Measurements from ENCODE around the gene MEGF10. TPM values are rescaled to one million over a fixed set of nuclear protein-coding genes. Genes with fewer than 3 reads are reported as not detected.
A peak's percentile ranks its signal among the peaks of the same experiment; 100 is the strongest.

Gene MEGF10
- total and polyA plus RNA-seq, 10 of the 15 experiments (the other 5 are each of a cell fraction or from before 2014, with no cell fraction given): 0.03 to 0.21 (median 0.05) TPM; not detected in 5

- in situ Hi-C loops (cut with MboI) (no loop called here), intact Hi-C loops (cut with micrococcal nuclease; ENCODE audit: unreplicated experiment) (no loop called here)
- TF ChIP-seq MEF2A (IDR thresholded peaks at IDR 0.05; ENCODE audit: insufficient read depth, low read depth, low read length) (no peak), RBBP5 (conservative IDR thresholded peaks at IDR 0.05) (no peak), CBX5 (IDR thresholded peaks at IDR 0.05; ENCODE audit: low read depth) (no peak), FOXM1 (IDR thresholded peaks at IDR 0.05; ENCODE audit: low read depth, low read length) (no peak), JUND (IDR thresholded peaks at IDR 0.05; ENCODE audit: low read depth, low read length) (no peak)
- DNase-seq (ENCODE audit: low read depth, low spot score) (no peak), ATAC-seq (no peak), FAIRE-seq (no peak)
- H3K27me3 ChIP-seq (replicated peaks in 1 of 2; ENCODE audit: control insufficient read depth in 2 of 2, insufficient read depth in 2 of 2, low read length in 1 of 2): no peaks in the 10 kb centered on the region
- no peak overlapping the region for H2AFZ ChIP-seq (ENCODE audit: control insufficient read depth, low read depth, low read length)
- no TSS peak for BruUV-seq (replicated peaks)
- ChIA-PET SMC1A (ENCODE audit: uncharacterized antibody, unreplicated experiment) (no interaction called here), POLR2A (no interaction called here), RAD21 (ENCODE audit: unreplicated experiment) (no interaction called here), CTCF (interaction anchor here (0.6 kb wide), 1 partner anchor 1333 kb away, joined by 3 read pairs; no protein-coding TSS in a partner anchor)
- no peak overlapping the region for H3K4me2 ChIP-seq (ENCODE audit: control insufficient read depth, insufficient read depth)
- 0 out of 2 replicates have a peak, but pooled peaks cover under 1% of the 10 kb centered on the region for H3K4me1 ChIP-seq (ENCODE audit: control insufficient read depth, insufficient read depth, low read length)
- no peaks in the 10 kb centered on the region; the same call in 2 of the 3 replicates for H3K9me3 ChIP-seq (replicated peaks; ENCODE audit: control insufficient read depth, insufficient read depth, low read length)
- H3K9ac ChIP-seq (ENCODE audit: control insufficient read depth, insufficient read depth, low read length): no peak overlapping the region
- no peak overlapping the region for H3K27ac ChIP-seq (ENCODE audit: control insufficient read depth, insufficient read depth)
- no peaks in the 10 kb centered on the region for H4K20me1 ChIP-seq (ENCODE audit: control insufficient read depth, insufficient read depth)
- H3K4me3 ChIP-seq: no peak overlapping the region
- no peaks in the 10 kb centered on the region for H3K79me2 ChIP-seq (ENCODE audit: control insufficient read depth, insufficient read depth, low read length)
- H3K36me3 ChIP-seq (ENCODE audit: control insufficient read depth in 2 of 2, insufficient read depth in 2 of 2, low read length in 1 of 2): no peaks in the 10 kb centered on the region
- WGBS (ENCODE audit: insufficient coverage, insufficient replicate concordance, low lambda C conversion rate, missing lambda C conversion rate): 0% methylated on average over 2 of the region's 2 CpGs
These were observed 126.9 kb downstream of the MEGF10 start for GRCh38 chr5:127417528-127417927.

DNA sequence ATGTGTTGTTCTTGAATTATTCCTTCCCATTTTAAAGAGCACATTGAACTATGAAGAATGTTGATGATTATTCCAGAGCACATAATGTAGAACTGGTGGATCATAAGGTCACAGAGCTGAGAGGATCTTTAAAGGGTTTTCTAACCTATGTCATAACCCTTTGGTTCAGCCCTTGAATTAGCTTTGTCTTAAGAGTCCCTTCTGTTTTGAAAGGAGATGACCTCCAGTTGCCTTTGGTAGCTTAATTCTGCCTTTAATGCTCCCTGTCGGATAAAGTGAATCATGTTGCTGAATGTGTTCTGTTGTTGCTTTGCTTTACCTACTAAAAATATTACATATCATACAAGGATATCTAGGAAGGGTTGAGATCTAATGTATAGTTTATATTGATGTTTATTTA is 127.8 kb downstream of the MEGF10 start:
- Histone ChIP-seq H3K27ac (ENCODE audit: control insufficient read depth, insufficient read depth) (no peak overlapping the region), H2AFZ (ENCODE audit: control insufficient read depth, low read depth, low read length) (no peak overlapping the region), H3K79me2 (ENCODE audit: control insufficient read depth, insufficient read depth, low read length) (no peaks in the 10 kb centered on the region), H3K4me1 (ENCODE audit: control insufficient read depth, insufficient read depth, low read length) (0 out of 2 replicates have a peak, but pooled peaks cover 4% of the 10 kb centered on the region), H3K4me2 (ENCODE audit: control insufficient read depth, insufficient read depth) (no peak overlapping the region), H3K4me3 (no peak overlapping the region), H3K36me3 (ENCODE audit: control insufficient read depth in 2 of 2, insufficient read depth in 2 of 2, low read length in 1 of 2) (no peaks in the 10 kb centered on the region), H3K27me3 (replicated peaks in 1 of 2; ENCODE audit: control insufficient read depth in 2 of 2, insufficient read depth in 2 of 2, low read length in 1 of 2) (no peaks in the 10 kb centered on the region), H3K9ac (ENCODE audit: control insufficient read depth, insufficient read depth, low read length) (no peak overlapping the region), H3K9me3 (replicated peaks; ENCODE audit: control insufficient read depth, insufficient read depth, low read length) (no peaks in the 10 kb centered on the region; the same call in 2 of the 3 replicates), H4K20me1 (ENCODE audit: control insufficient read depth, insufficient read depth) (no peaks in the 10 kb centered on the region)
- FAIRE-seq (peak; percentile 27), ATAC-seq (no peak), DNase-seq (ENCODE audit: low read depth, low spot score) (no peak)
- BruUV-seq (replicated peaks): no TSS peak
- intact Hi-C loops (cut with micrococcal nuclease; ENCODE audit: unreplicated experiment): no loop called here
- POLR2A ChIA-PET: no interaction called here
- WGBS (ENCODE audit: insufficient coverage, insufficient replicate concordance, low lambda C conversion rate, missing lambda C conversion rate): 96% methylated on average over 1 of the region's 1 CpG
- CTCF ChIA-PET: interaction anchor here (0.6 to 0.8 kb wide), 3 partner anchors 8 to 74 kb away, joined by 3 read pairs; no protein-coding TSS in a partner anchor
- SMC1A ChIA-PET (ENCODE audit: uncharacterized antibody, unreplicated experiment): interaction anchor here (1.0 to 1.3 kb wide), 3 partner anchors 9 to 20 kb away, joined by 3 read pairs; no protein-coding TSS in a partner anchor
- RAD21 ChIA-PET (ENCODE audit: unreplicated experiment): interaction anchor here (0.5 kb wide), 1 partner anchor 556 kb away, joined by 5 read pairs; no protein-coding TSS in a partner anchor
- in situ Hi-C loops (cut with MboI): no loop called here
- TF ChIP-seq NKRF (conservative IDR thresholded peaks at IDR 0.05) (no peak), MXI1 (IDR thresholded peaks at IDR 0.05; ENCODE audit: low read depth, low read length) (no peak), IRF4 (IDR thresholded peaks at IDR 0.05; ENCODE audit: low read depth, low read length) (no peak), BACH1 (IDR thresholded peaks at IDR 0.05; ENCODE audit: borderline replicate concordance) (no peak), SUZ12 (IDR thresholded peaks at IDR 0.05; ENCODE audit: unreplicated experiment) (no peak), ZBED1 (IDR thresholded peaks at IDR 0.05; ENCODE audit: borderline replicate concordance) (no peak), CHD4 (IDR thresholded peaks at IDR 0.05) (no peak), KAT2A (conservative IDR thresholded peaks at IDR 0.05; ENCODE audit: control insufficient read depth, low read depth, low read length) (no peak), CREM (IDR thresholded peaks at IDR 0.05; ENCODE audit: low read depth) (no peak), ZNF274 (IDR thresholded peaks at IDR 0.05; ENCODE audit: insufficient read depth, insufficient read length) (no peak)
- TF ChIP-seq, protein P1, sequence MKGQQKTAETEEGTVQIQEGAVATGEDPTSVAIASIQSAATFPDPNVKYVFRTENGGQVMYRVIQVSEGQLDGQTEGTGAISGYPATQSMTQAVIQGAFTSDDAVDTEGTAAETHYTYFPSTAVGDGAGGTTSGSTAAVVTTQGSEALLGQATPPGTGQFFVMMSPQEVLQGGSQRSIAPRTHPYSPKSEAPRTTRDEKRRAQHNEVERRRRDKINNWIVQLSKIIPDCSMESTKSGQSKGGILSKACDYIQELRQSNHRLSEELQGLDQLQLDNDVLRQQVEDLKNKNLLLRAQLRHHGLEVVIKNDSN (IDR thresholded peaks at IDR 0.05; ENCODE audit: borderline replicate concordance, extremely low read length, insufficient read depth, low read depth, low read length): no peak
